GM23338 (cell line): ENCODE measurements around the gene TTLL6. TPM values are rescaled to one million over a fixed set of nuclear protein-coding genes. Genes with fewer than 3 reads are reported as not detected.

Experiments
- ATAC-seq: fragments of 200-7000 bp; cut with Tn5 transposase; 3 replicates; pipeline ENCODE4 v1.9.1; 2020
- DNase-seq: peaks from one replicate; pipeline ENCODE4 v3.0.0-alpha.2; 2015; ENCODE audit warnings: low spot score
- H2AFZ ChIP-seq: fragments of 200-600 bp; sonication (generic); 2 replicates; pipeline ENCODE4 v1.8.0; 2016; ENCODE audit warnings: antibody characterized with exemption, mild to moderate bottlenecking, moderate library complexity
- H3F3A ChIP-seq: fragments of 200-600 bp; sonication (generic); replicated peaks from 2 replicates; pipeline ENCODE4 v1.8.0; 2017; ENCODE audit warnings: antibody characterized with exemption, mixed run types, low read depth
- H3K27ac ChIP-seq: fragments of 200-600 bp; sonication (generic); 2 replicates; pipeline ENCODE4 v1.6.1; 2016; ENCODE audit warnings: low read depth
- H3K27me3 ChIP-seq: fragments of 200-600 bp; sonication (generic); 2 replicates; pipeline ENCODE4 v1.8.0; 2016; ENCODE audit warnings: mild to moderate bottlenecking, mixed run types, moderate library complexity; ENCODE audit not compliant: insufficient read depth
- H3K36me3 ChIP-seq: fragments of 200-600 bp; sonication (generic); 2 replicates; pipeline ENCODE4 v1.8.0; 2016; ENCODE audit warnings: mild to moderate bottlenecking; ENCODE audit not compliant: insufficient read depth
- H3K4me1 ChIP-seq: fragments of 200-600 bp; sonication (generic); 2 replicates; pipeline ENCODE4 v1.8.0; 2016; ENCODE audit warnings: mild to moderate bottlenecking, moderate library complexity; ENCODE audit not compliant: insufficient read depth
- H3K4me2 ChIP-seq: fragments of 200-600 bp; sonication (generic); 2 replicates; pipeline ENCODE4 v1.7.1; 2017; ENCODE audit warnings: mixed run types
- H3K4me3 ChIP-seq: fragments of 200-600 bp; sonication (generic); 2 replicates; pipeline ENCODE4 v1.6.1; 2016; ENCODE audit warnings: mixed run types
- H3K79me2 ChIP-seq: fragments of 200-600 bp; sonication (generic); replicated peaks from 2 replicates; pipeline ENCODE4 v1.8.0; 2017; ENCODE audit warnings: mild to moderate bottlenecking; ENCODE audit not compliant: insufficient read depth
- H3K9me2 ChIP-seq: fragments of 200-600 bp; sonication (generic); 2 replicates; pipeline ENCODE4 v1.8.0; 2017; ENCODE audit not compliant: insufficient read depth
- H4K20me1 ChIP-seq: fragments of 200-600 bp; sonication (generic); replicated peaks from 2 replicates; pipeline ENCODE4 v1.8.0; 2017; ENCODE audit warnings: mild to moderate bottlenecking; ENCODE audit not compliant: insufficient read depth
- H3K27ac Mint-ChIP-seq: 2 replicates; pipeline ENCODE4 v1.8.0; 2020; ENCODE audit warnings: inconsistent platforms, mild to moderate bottlenecking, moderate library complexity, mixed read lengths
- H3K27me3 Mint-ChIP-seq: 3 replicates; pipeline ENCODE4 v1.8.0; 2022; ENCODE audit warnings: low read depth, mild to moderate bottlenecking, moderate library complexity, mixed read lengths, inconsistent platforms; ENCODE audit not compliant: insufficient read depth, poor library complexity
- H3K36me3 Mint-ChIP-seq: 3 replicates; pipeline ENCODE4 v1.8.0; 2021; ENCODE audit warnings: low read depth, mild to moderate bottlenecking, inconsistent platforms, moderate library complexity, mixed read lengths
- H3K4me1 Mint-ChIP-seq: 3 replicates; pipeline ENCODE4 v1.8.0; 2020; ENCODE audit warnings: mild to moderate bottlenecking, inconsistent platforms, mixed read lengths
- H3K4me3 Mint-ChIP-seq: 3 replicates; pipeline ENCODE4 v1.8.0; 2021; ENCODE audit warnings: moderate library complexity, mild to moderate bottlenecking, inconsistent platforms, mixed read lengths
- H3K9me3 Mint-ChIP-seq: 3 replicates; pipeline ENCODE4 v1.8.0; 2020; ENCODE audit warnings: moderate library complexity, mild to moderate bottlenecking, inconsistent platforms, mixed read lengths
- CREB1 ChIP-seq: fragments of 250-450 bp; sonication (Bioruptor Pico); IDR thresholded peaks from 2 replicates; pipeline ENCODE4 v1.5.0; 2020; ENCODE audit warnings: low read depth, mild to moderate bottlenecking, moderate library complexity
- EZH2 ChIP-seq: fragments of 200-600 bp; sonication (generic); IDR thresholded peaks from one replicate; pipeline ENCODE4 v1.8.0; 2017; ENCODE audit warnings: antibody characterized with exemption, mild to moderate bottlenecking, low read depth; ENCODE audit not compliant: unreplicated experiment
- EZH2phosphoT487 ChIP-seq: fragments of 200-600 bp; sonication (generic); IDR thresholded peaks from one replicate; pipeline ENCODE4 v1.8.1; 2018; ENCODE audit warnings: antibody characterized with exemption; ENCODE audit not compliant: unreplicated experiment
- JUNB ChIP-seq: IDR thresholded peaks from one replicate; pipeline ENCODE4 v1.6.1; 2016; ENCODE audit warnings: antibody characterized with exemption; ENCODE audit not compliant: unreplicated experiment
- NANOG ChIP-seq: IDR thresholded peaks from 2 replicates; pipeline ENCODE4 v1.6.1; 2016; ENCODE audit warnings: antibody characterized with exemption, borderline replicate concordance
- POLR2AphosphoS5 ChIP-seq: IDR thresholded peaks from 2 replicates; pipeline ENCODE4 v1.6.1; 2016; ENCODE audit warnings: antibody characterized with exemption, low read depth
- STAT1 ChIP-seq: IDR thresholded peaks from one replicate; pipeline ENCODE4 v1.6.1; 2016; ENCODE audit warnings: antibody characterized with exemption; ENCODE audit not compliant: unreplicated experiment
- ZNF114 ChIP-seq: fragments of 250-450 bp; sonication (Bioruptor Pico); IDR thresholded peaks from 2 replicates; pipeline ENCODE4 v1.5.0; 2020; ENCODE audit warnings: mild to moderate bottlenecking, moderate library complexity
- ZNF331 ChIP-seq: fragments of 250-450 bp; sonication (Bioruptor Pico); IDR thresholded peaks from 2 replicates; pipeline ENCODE4 v1.5.0; 2020; ENCODE audit warnings: low read depth, mild to moderate bottlenecking, moderate library complexity
- polyA plus RNA-seq: library from polyadenylated mRNA; unstranded; fragments of >200 nt; fragmentation: Nextera tagmentation; extraction: Ambion mirVana; gene quantifications from 2 replicates; pipeline ENCODE4 v1.2.1, GENCODE V29; 2016
- total RNA-seq: library from RNA; depleted of rRNA; stranded (reverse); fragments of >200 nt; shearing (Covaris generic); gene quantifications from 2 replicates; pipeline ENCODE4 v1.2.3, GENCODE V29; 2014
- TF ChIP-seq, protein P1 (sequence below): IDR thresholded peaks from one replicate; pipeline ENCODE4 v1.6.1; 2018; ENCODE audit warnings: antibody characterized with exemption; ENCODE audit not compliant: unreplicated experiment
- TF ChIP-seq, protein P2 (sequence below): IDR thresholded peaks from 2 replicates; pipeline ENCODE4 v1.6.1; 2016; ENCODE audit warnings: antibody characterized with exemption
- TF ChIP-seq, protein P3 (sequence below): fragments of 250-450 bp; sonication (Bioruptor Pico); IDR thresholded peaks from 2 replicates; pipeline ENCODE4 v1.5.0; 2020; ENCODE audit warnings: mild to moderate bottlenecking, moderate library complexity

The TTLL6 gene
- total and polyA plus RNA-seq, 2 experiments from 2014 or later: 1.9 to 4.7 TPM

DNA sequence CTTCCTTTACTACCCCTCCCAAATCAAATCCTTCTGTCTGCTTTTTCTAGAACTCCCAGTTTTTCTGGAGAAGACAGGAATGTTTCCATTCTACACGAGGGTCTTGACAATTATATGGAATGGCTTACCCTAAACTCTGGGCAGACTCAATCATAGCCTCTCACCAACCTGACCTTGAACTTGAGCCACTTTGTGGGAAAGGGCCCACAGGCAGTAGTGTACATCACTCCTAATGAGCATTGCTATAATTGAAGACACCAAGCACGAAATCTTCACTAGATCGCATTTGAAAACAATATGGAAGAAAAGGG lies 86.8 kb downstream of the TTLL6 start:
- Mint-ChIP-seq H3K27me3 (peaks cover 100% of the 10 kb centered on the region), H3K27ac (no peak overlapping the region), H3K4me3 (no peak overlapping the region), H3K36me3 (peaks cover 3% of the 10 kb centered on the region; the same call in 2 of the 3 replicates), H3K4me1 (peaks cover 19% of the 10 kb centered on the region), H3K9me3 (peaks cover 5% of the 10 kb centered on the region; the same call in 2 of the 3 replicates)
- Histone ChIP-seq H3K27ac (no peak overlapping the region), H3K27me3 (peaks cover 100% of the 10 kb centered on the region), H3K9me2 (no peaks in the 10 kb centered on the region), H3K4me1 (peaks cover 25% of the 10 kb centered on the region; the same call in 1 of the 2 replicates), H3K36me3 (no peaks in the 10 kb centered on the region), H2AFZ (no peak overlapping the region), H4K20me1 (peaks cover 74% of the 10 kb centered on the region), H3K79me2 (no peaks in the 10 kb centered on the region), H3F3A (peaks cover 39% of the 10 kb centered on the region), H3K4me2 (no peak overlapping the region), H3K4me3 (no peak overlapping the region)
- no peak for DNase-seq
- ATAC-seq: no peak
- TF ChIP-seq CREB1 (no peak), POLR2AphosphoS5 (no peak), EZH2phosphoT487 (no peak), STAT1 (no peak), ZNF114 (CRISPR knock-in tag) (no peak), JUNB (no peak), EZH2 (no peak), ZNF331 (CRISPR knock-in tag) (no peak), NANOG (no peak)
- TF ChIP-seq, protein P1, sequence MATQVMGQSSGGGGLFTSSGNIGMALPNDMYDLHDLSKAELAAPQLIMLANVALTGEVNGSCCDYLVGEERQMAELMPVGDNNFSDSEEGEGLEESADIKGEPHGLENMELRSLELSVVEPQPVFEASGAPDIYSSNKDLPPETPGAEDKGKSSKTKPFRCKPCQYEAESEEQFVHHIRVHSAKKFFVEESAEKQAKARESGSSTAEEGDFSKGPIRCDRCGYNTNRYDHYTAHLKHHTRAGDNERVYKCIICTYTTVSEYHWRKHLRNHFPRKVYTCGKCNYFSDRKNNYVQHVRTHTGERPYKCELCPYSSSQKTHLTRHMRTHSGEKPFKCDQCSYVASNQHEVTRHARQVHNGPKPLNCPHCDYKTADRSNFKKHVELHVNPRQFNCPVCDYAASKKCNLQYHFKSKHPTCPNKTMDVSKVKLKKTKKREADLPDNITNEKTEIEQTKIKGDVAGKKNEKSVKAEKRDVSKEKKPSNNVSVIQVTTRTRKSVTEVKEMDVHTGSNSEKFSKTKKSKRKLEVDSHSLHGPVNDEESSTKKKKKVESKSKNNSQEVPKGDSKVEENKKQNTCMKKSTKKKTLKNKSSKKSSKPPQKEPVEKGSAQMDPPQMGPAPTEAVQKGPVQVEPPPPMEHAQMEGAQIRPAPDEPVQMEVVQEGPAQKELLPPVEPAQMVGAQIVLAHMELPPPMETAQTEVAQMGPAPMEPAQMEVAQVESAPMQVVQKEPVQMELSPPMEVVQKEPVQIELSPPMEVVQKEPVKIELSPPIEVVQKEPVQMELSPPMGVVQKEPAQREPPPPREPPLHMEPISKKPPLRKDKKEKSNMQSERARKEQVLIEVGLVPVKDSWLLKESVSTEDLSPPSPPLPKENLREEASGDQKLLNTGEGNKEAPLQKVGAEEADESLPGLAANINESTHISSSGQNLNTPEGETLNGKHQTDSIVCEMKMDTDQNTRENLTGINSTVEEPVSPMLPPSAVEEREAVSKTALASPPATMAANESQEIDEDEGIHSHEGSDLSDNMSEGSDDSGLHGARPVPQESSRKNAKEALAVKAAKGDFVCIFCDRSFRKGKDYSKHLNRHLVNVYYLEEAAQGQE: no peak
- TF ChIP-seq, protein P2, sequence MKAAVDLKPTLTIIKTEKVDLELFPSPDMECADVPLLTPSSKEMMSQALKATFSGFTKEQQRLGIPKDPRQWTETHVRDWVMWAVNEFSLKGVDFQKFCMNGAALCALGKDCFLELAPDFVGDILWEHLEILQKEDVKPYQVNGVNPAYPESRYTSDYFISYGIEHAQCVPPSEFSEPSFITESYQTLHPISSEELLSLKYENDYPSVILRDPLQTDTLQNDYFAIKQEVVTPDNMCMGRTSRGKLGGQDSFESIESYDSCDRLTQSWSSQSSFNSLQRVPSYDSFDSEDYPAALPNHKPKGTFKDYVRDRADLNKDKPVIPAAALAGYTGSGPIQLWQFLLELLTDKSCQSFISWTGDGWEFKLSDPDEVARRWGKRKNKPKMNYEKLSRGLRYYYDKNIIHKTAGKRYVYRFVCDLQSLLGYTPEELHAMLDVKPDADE: no peak
- TF ChIP-seq, protein P3, sequence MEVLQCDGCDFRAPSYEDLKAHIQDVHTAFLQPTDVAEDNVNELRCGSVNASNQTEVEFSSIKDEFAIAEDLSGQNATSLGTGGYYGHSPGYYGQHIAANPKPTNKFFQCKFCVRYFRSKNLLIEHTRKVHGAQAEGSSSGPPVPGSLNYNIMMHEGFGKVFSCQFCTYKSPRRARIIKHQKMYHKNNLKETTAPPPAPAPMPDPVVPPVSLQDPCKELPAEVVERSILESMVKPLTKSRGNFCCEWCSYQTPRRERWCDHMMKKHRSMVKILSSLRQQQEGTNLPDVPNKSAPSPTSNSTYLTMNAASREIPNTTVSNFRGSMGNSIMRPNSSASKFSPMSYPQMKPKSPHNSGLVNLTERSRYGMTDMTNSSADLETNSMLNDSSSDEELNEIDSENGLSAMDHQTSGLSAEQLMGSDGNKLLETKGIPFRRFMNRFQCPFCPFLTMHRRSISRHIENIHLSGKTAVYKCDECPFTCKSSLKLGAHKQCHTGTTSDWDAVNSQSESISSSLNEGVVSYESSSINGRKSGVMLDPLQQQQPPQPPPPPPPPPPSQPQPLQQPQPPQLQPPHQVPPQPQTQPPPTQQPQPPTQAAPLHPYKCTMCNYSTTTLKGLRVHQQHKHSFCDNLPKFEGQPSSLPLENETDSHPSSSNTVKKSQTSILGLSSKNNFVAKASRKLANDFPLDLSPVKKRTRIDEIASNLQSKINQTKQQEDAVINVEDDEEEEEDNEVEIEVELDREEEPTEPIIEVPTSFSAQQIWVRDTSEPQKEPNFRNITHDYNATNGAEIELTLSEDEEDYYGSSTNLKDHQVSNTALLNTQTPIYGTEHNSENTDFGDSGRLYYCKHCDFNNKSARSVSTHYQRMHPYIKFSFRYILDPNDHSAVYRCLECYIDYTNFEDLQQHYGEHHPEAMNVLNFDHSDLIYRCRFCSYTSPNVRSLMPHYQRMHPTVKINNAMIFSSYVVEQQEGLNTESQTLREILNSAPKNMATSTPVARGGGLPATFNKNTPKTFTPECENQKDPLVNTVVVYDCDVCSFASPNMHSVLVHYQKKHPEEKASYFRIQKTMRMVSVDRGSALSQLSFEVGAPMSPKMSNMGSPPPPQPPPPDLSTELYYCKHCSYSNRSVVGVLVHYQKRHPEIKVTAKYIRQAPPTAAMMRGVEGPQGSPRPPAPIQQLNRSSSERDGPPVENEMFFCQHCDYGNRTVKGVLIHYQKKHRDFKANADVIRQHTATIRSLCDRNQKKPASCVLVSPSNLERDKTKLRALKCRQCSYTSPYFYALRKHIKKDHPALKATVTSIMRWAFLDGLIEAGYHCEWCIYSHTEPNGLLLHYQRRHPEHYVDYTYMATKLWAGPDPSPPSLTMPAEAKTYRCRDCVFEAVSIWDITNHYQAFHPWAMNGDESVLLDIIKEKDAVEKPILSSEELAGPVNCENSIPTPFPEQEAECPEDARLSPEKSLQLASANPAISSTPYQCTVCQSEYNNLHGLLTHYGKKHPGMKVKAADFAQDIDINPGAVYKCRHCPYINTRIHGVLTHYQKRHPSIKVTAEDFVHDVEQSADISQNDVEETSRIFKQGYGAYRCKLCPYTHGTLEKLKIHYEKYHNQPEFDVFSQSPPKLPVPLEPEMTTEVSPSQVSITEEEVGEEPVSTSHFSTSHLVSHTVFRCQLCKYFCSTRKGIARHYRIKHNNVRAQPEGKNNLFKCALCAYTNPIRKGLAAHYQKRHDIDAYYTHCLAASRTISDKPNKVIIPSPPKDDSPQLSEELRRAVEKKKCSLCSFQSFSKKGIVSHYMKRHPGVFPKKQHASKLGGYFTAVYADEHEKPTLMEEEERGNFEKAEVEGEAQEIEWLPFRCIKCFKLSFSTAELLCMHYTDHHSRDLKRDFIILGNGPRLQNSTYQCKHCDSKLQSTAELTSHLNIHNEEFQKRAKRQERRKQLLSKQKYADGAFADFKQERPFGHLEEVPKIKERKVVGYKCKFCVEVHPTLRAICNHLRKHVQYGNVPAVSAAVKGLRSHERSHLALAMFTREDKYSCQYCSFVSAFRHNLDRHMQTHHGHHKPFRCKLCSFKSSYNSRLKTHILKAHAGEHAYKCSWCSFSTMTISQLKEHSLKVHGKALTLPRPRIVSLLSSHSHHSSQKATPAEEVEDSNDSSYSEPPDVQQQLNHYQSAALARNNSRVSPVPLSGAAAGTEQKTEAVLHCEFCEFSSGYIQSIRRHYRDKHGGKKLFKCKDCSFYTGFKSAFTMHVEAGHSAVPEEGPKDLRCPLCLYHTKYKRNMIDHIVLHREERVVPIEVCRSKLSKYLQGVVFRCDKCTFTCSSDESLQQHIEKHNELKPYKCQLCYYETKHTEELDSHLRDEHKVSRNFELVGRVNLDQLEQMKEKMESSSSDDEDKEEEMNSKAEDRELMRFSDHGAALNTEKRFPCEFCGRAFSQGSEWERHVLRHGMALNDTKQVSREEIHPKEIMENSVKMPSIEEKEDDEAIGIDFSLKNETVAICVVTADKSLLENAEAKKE: no peak
